Cortex of kidney (tissue), 1 donor: Measurements from ENCODE around the gene CNOT11.
"Not testable (repeated sequence)": the region's sequence is repeated elsewhere in the genome, so short reads cannot be mapped to it uniquely, and the experiment has no call there.

Source experiments
- DNase-seq: peaks from one replicate; lab custom pipeline; 2025; lab: John Stamatoyannopoulos, UW

CNOT11 gene

DNA sequence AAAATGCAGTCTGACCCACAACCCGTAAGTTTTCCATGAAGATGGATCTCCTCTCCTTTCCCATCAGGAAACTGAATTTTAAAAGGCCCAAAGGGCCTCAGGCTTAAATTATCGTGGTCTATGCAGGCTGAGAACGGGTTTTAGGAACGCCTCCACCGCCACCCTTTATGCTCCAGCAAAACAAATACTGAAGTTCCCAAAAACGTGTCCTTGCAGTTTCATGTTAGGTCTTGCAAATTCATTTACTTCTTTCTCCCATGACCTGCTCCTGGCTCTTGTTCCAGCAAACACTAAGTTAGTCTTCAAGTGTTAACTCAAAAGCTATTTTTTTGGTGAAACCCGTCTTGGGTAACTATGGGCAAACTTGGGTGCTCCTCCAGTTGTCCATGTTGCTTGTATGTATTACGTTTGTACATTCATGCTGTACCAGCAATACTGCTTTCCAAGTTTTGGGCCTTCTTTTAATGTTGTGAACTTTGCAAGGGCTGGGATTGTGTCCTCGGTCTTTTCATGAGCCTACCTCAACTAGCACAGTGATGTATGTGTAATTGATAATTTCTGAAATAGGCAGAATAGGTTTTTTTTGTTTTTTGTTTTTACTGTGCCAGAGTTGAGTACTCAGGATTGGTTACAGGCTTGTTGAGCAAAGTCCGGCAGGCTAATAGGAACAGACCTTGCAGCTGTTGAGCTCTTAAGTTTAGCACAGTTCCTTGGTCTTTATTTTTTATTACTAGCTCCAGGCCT is 57.6 kb downstream of the CNOT11 start:
- no peak for DNase-seq

GRCh38 chr2:101310834-101311695 is 58.4 kb downstream of the CNOT11 start:
- no peak for DNase-seq

GRCh38 chr2:101311696-101312017 is 59.0 kb downstream of the CNOT11 start:
- DNase-seq, result no peak

DNA sequence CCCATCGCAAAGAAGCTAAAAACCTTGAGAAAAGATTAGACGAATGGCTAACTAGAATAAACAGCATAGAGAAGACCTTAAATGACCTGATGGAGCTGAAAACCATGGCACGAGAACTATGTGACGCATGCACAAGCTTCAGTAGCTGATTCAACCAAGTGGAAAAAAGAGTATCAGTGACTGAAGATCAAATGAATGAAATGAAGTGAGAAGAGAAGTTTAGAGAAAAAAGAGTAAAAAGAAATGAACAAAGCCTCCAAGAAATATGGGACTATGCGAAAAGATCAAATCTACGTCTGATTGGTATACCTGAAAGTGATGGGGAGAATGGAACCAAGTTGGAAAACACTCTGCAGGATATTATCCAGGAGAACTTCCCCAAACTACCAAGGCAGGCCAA is 63.9 kb downstream of the CNOT11 start:
- DNase-seq, result not testable (repeated sequence)
